ENCODE results near the gene PRLR.

PRLR gene

DNA sequence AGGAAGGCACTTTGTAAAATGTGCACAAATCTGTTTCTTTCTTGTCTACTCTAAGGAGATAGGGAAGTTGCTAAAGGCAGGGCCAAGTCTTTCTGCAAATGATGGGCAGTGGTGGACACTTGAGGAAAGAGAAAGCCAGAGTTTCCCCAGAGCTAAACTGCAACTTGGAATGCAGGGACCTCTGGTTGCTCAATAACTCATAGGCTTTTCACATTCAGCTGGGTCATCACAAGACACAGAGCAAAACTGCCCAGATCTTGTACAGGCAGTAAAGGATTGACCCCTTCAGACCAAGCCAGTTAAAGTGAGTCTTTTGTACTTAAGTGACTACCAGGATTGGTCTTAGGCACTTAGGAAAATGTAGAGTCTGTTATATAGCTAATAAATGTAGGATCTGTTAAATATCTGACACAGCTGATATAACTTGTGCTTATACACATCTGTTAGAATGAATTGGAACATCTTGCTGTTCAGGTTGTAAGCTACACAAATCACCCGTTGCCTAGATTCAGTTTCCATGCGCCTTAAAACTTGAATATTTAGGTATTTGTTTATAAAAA is 169.0 kb downstream of the PRLR start:
- ATAC-seq = no peak
- no peak for TF ChIP-seq SNAI2 (CRISPR knock-in tag; IDR thresholded peaks at IDR 0.05)
- TF ChIP-seq, protein P1, sequence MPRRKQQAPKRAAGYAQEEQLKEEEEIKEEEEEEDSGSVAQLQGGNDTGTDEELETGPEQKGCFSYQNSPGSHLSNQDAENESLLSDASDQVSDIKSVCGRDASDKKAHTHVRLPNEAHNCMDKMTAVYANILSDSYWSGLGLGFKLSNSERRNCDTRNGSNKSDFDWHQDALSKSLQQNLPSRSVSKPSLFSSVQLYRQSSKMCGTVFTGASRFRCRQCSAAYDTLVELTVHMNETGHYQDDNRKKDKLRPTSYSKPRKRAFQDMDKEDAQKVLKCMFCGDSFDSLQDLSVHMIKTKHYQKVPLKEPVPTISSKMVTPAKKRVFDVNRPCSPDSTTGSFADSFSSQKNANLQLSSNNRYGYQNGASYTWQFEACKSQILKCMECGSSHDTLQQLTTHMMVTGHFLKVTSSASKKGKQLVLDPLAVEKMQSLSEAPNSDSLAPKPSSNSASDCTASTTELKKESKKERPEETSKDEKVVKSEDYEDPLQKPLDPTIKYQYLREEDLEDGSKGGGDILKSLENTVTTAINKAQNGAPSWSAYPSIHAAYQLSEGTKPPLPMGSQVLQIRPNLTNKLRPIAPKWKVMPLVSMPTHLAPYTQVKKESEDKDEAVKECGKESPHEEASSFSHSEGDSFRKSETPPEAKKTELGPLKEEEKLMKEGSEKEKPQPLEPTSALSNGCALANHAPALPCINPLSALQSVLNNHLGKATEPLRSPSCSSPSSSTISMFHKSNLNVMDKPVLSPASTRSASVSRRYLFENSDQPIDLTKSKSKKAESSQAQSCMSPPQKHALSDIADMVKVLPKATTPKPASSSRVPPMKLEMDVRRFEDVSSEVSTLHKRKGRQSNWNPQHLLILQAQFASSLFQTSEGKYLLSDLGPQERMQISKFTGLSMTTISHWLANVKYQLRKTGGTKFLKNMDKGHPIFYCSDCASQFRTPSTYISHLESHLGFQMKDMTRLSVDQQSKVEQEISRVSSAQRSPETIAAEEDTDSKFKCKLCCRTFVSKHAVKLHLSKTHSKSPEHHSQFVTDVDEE (CRISPR knock-in tag; IDR thresholded peaks at IDR 0.05) = no peak
- TF ChIP-seq ZNF8 (CRISPR knock-in tag; IDR thresholded peaks at IDR 0.05) = no peak
- TF ChIP-seq, protein P2, sequence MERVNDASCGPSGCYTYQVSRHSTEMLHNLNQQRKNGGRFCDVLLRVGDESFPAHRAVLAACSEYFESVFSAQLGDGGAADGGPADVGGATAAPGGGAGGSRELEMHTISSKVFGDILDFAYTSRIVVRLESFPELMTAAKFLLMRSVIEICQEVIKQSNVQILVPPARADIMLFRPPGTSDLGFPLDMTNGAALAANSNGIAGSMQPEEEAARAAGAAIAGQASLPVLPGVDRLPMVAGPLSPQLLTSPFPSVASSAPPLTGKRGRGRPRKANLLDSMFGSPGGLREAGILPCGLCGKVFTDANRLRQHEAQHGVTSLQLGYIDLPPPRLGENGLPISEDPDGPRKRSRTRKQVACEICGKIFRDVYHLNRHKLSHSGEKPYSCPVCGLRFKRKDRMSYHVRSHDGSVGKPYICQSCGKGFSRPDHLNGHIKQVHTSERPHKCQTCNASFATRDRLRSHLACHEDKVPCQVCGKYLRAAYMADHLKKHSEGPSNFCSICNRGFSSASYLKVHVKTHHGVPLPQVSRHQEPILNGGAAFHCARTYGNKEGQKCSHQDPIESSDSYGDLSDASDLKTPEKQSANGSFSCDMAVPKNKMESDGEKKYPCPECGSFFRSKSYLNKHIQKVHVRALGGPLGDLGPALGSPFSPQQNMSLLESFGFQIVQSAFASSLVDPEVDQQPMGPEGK (CRISPR knock-in tag; IDR thresholded peaks at IDR 0.05; ENCODE audit: borderline replicate concordance) = no peak
- no peak for TF ChIP-seq ZNF565 (CRISPR knock-in tag; conservative IDR thresholded peaks at IDR 0.05; ENCODE audit: low read depth)
- no peak for TF ChIP-seq RARB (CRISPR knock-in tag; IDR thresholded peaks at IDR 0.05)
- TF ChIP-seq PPARA (CRISPR knock-in tag; IDR thresholded peaks at IDR 0.05; ENCODE audit: borderline replicate concordance) = no peak
- TF ChIP-seq, protein P3, sequence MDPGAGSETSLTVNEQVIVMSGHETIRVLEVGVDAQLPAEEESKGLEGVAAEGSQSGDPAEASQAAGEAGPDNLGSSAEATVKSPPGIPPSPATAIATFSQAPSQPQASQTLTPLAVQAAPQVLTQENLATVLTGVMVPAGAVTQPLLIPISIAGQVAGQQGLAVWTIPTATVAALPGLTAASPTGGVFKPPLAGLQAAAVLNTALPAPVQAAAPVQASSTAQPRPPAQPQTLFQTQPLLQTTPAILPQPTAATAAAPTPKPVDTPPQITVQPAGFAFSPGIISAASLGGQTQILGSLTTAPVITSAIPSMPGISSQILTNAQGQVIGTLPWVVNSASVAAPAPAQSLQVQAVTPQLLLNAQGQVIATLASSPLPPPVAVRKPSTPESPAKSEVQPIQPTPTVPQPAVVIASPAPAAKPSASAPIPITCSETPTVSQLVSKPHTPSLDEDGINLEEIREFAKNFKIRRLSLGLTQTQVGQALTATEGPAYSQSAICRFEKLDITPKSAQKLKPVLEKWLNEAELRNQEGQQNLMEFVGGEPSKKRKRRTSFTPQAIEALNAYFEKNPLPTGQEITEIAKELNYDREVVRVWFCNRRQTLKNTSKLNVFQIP (CRISPR knock-in tag; IDR thresholded peaks at IDR 0.05; ENCODE audit: borderline replicate concordance, low read depth) = no peak
- TF ChIP-seq GLIS3 (CRISPR knock-in tag; IDR thresholded peaks at IDR 0.05) = no peak
- TF ChIP-seq ARNTL (CRISPR knock-in tag; IDR thresholded peaks at IDR 0.05; ENCODE audit: borderline replicate concordance, low read depth) = no peak
- no peak for TF ChIP-seq TCF4 (CRISPR knock-in tag; IDR thresholded peaks at IDR 0.05; ENCODE audit: borderline replicate concordance)
- no peak for TF ChIP-seq OSR1 (CRISPR knock-in tag; IDR thresholded peaks at IDR 0.05)
- TF ChIP-seq ESRRG (CRISPR knock-in tag; IDR thresholded peaks at IDR 0.05) = no peak
- TF ChIP-seq TOX (CRISPR knock-in tag; IDR thresholded peaks at IDR 0.05; ENCODE audit: borderline replicate concordance) = no peak
- TF ChIP-seq ZNF70 (CRISPR knock-in tag; IDR thresholded peaks at IDR 0.05) = no peak
- no peak for TF ChIP-seq ZFP3 (CRISPR knock-in tag; IDR thresholded peaks at IDR 0.05)
- TF ChIP-seq, protein P4, sequence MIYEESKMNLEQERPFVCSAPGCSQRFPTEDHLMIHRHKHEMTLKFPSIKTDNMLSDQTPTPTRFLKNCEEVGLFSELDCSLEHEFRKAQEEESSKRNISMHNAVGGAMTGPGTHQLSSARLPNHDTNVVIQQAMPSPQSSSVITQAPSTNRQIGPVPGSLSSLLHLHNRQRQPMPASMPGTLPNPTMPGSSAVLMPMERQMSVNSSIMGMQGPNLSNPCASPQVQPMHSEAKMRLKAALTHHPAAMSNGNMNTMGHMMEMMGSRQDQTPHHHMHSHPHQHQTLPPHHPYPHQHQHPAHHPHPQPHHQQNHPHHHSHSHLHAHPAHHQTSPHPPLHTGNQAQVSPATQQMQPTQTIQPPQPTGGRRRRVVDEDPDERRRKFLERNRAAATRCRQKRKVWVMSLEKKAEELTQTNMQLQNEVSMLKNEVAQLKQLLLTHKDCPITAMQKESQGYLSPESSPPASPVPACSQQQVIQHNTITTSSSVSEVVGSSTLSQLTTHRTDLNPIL (CRISPR knock-in tag; IDR thresholded peaks at IDR 0.05; ENCODE audit: low read depth) = no peak
- TF ChIP-seq, protein P5, sequence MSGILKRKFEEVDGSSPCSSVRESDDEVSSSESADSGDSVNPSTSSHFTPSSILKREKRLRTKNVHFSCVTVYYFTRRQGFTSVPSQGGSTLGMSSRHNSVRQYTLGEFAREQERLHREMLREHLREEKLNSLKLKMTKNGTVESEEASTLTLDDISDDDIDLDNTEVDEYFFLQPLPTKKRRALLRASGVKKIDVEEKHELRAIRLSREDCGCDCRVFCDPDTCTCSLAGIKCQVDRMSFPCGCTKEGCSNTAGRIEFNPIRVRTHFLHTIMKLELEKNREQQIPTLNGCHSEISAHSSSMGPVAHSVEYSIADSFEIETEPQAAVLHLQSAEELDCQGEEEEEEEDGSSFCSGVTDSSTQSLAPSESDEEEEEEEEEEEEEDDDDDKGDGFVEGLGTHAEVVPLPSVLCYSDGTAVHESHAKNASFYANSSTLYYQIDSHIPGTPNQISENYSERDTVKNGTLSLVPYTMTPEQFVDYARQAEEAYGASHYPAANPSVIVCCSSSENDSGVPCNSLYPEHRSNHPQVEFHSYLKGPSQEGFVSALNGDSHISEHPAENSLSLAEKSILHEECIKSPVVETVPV (CRISPR knock-in tag; IDR thresholded peaks at IDR 0.05) = no peak
- no peak for TF ChIP-seq CSDC2 (CRISPR knock-in tag; IDR thresholded peaks at IDR 0.05)
- TF ChIP-seq ISL1 (CRISPR knock-in tag; IDR thresholded peaks at IDR 0.05) = no peak

DNA sequence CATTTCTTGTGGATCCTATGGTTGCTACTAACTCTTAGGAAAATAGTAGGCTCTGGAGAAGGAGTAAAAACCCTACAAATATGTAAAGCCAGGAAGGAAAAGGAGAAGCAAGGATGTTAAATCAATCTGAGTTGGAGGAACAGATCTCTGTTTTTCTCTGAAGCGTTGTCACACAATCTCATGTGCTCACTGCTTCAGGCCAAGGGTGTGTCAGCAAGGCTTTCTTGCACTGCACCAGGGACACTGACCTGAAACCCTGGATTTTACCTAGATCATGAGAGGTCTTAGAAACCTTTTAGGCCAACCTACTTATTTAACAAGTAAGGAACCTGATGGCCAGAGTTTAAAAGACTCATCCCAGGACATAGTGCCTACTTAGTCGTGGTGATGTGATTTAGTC is 170.1 kb downstream of the PRLR start:
- TF ChIP-seq ARNTL (CRISPR knock-in tag; IDR thresholded peaks at IDR 0.05; ENCODE audit: borderline replicate concordance, low read depth) (no peak), ZC3H10 (CRISPR knock-in tag; IDR thresholded peaks at IDR 0.05) (no peak)
- TF ChIP-seq, protein P5 (CRISPR knock-in tag; IDR thresholded peaks at IDR 0.05) = no peak
- ATAC-seq = no peak

Measured in SK-N-SH treated with all-trans-retinoic acid at 6 μM for 48 hours (cell line).